Fibroblast of lung (primary cell): ENCODE results near the gene RAB1B. TPM values are rescaled to one million over a fixed set of nuclear protein-coding genes. Genes with fewer than 3 reads are reported as not detected.

Experiments
- DNase-seq, 2 donors: peaks; one replicate each; pipeline versions ENCODE4 v3.0.0 to v3.0.0-alpha.2; 2010; ENCODE audit warnings: low read depth in 2 of 2
- H2AFZ ChIP-seq: 2 replicates; pipeline ENCODE4 v1.5.1; 2012; ENCODE audit warnings: low read length, control low read depth, inconsistent platforms
- H3K27ac ChIP-seq: 2 replicates; pipeline ENCODE4 v1.5.1; 2011; ENCODE audit warnings: low read length, control low read depth; ENCODE audit not compliant: insufficient read depth
- H3K27me3 ChIP-seq: 2 replicates; pipeline ENCODE4 v1.5.1; 2011; ENCODE audit warnings: mild to moderate bottlenecking, low read length; ENCODE audit not compliant: control insufficient read depth, insufficient read depth
- H3K36me3 ChIP-seq: 2 replicates; pipeline ENCODE4 v1.5.1; 2011; ENCODE audit warnings: low read length; ENCODE audit not compliant: control insufficient read depth, insufficient read depth
- H3K4me1 ChIP-seq: 2 replicates; pipeline ENCODE4 v1.5.1; 2011; ENCODE audit warnings: low read length; ENCODE audit not compliant: control insufficient read depth, insufficient read depth; ENCODE audit errors: extremely low read depth
- H3K4me2 ChIP-seq: 2 replicates; pipeline ENCODE4 v1.5.1; 2011; ENCODE audit warnings: low read length, control low read depth; ENCODE audit not compliant: insufficient read depth; ENCODE audit errors: extremely low read depth
- H3K4me3 ChIP-seq, 4 experiments: fragments of 200-600 bp in 1 of 4; sonication (generic) in 1 of 4; replicated peaks in 1 of 4; 2 replicates each; pipeline ENCODE4 v1.5.1; 2011 to 2016; ENCODE audit warnings: low read length in 4 of 4, low read depth in 3 of 4, mild to moderate bottlenecking in 3 of 4, control low read depth in 2 of 4, inconsistent platforms in 1 of 4, mixed read lengths in 1 of 4; ENCODE audit not compliant: insufficient read depth in 1 of 4; ENCODE audit errors: control extremely low read depth in 1 of 4
- H3K79me2 ChIP-seq: 2 replicates; pipeline ENCODE4 v1.5.1; 2012; ENCODE audit warnings: mild to moderate bottlenecking, low read length, inconsistent platforms; ENCODE audit not compliant: control insufficient read depth, insufficient read depth
- H3K9ac ChIP-seq: 2 replicates; pipeline ENCODE4 v1.5.1; 2011; ENCODE audit warnings: mild to moderate bottlenecking, low read length, control low read depth; ENCODE audit not compliant: insufficient read depth
- H3K9me3 ChIP-seq: 2 replicates; pipeline ENCODE4 v1.5.1; 2012; ENCODE audit warnings: low read depth, low read length; ENCODE audit not compliant: control insufficient read depth, insufficient read depth
- H4K20me1 ChIP-seq: 2 replicates; pipeline ENCODE4 v1.5.1; 2011; ENCODE audit warnings: low read length; ENCODE audit not compliant: control insufficient read depth, insufficient read depth; ENCODE audit errors: extremely low read depth
- CTCF ChIP-seq, 2 donors: IDR thresholded peaks in 1 of 2; conservative IDR thresholded peaks in 1 of 2; 1 replicate in 1 of 2; 2 replicates in 1 of 2; pipeline ENCODE4 v1.5.1; 2011 to 2012; ENCODE audit warnings: low read length in 2 of 2, control low read depth in 1 of 2, inconsistent platforms in 1 of 2, low read depth in 1 of 2, mild to moderate bottlenecking in 1 of 2
- EZH2 ChIP-seq: IDR thresholded peaks from 2 replicates; pipeline ENCODE4 v1.5.1; 2012; ENCODE audit warnings: low read length, control low read depth, mild to moderate bottlenecking; ENCODE audit errors: missing control alignments
- polyA plus RNA-seq, 2 donors: library from polyadenylated mRNA; depleted of rRNA in 1 of 2; stranded (reverse) in 1 of 2; unstranded in 1 of 2; fragments of >200 nt; gene quantifications; 2 replicates each; pipeline ENCODE4 v1.2.1, GENCODE V29; 2011 to 2012; ENCODE audit warnings: missing spikeins in 1 of 2
- total RNA-seq: library from RNA; depleted of rRNA; stranded (reverse); fragments of >200 nt; gene quantifications from 2 replicates; pipeline ENCODE4 v1.2.1, GENCODE V29; 2014

Gene RAB1B
- total and polyA plus RNA-seq, 2 donors (not counting 1 experiment from before 2014, with no cell fraction given): 63.6 to 140 TPM

DNA sequence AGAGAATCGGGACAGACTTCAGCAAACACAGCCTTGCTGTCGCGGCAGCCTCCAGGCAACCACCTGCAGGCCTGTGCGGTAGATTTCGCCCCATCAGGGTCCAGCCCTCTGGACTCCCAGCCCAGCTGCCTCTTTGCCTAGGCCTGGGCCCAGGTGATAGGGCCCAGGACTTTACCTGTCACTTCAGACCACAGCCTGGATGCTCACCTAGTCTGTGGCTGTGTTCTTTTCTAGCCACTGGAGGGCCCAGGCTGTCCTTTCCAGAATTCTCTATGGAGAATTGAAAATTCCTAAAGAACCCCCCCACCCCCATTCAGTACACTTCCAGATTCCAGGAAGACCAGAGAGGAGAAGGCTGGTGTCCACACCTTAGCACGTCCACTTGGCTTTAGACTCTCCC lies 30.6 kb upstream of the RAB1B start:
- Histone ChIP-seq H3K9me3 (no peaks in the 10 kb centered on the region), H3K27ac (no peak overlapping the region), H3K27me3 (no peaks in the 10 kb centered on the region), H3K4me1 (no peaks in the 10 kb centered on the region), H3K36me3 (peaks cover 4% of the 10 kb centered on the region), H3K4me2 (no peak overlapping the region), H2AFZ (no peak overlapping the region), H3K79me2 (no peaks in the 10 kb centered on the region), H3K4me3 (no peak overlapping the region), H4K20me1 (no peaks in the 10 kb centered on the region), H3K9ac (no peak overlapping the region)
- TF ChIP-seq EZH2: no peak
- TF ChIP-seq CTCF (conservative IDR thresholded peaks at IDR 0.05 in 1 of 2, IDR thresholded peaks at IDR 0.05 in 1 of 2; ENCODE audit: low read depth in 1 of 2, low read length in 2 of 2): no peak
- DNase-seq: no peak

- Histone ChIP-seq H3K4me3 (no peak overlapping the region), H3K4me1 (no peaks in the 10 kb centered on the region), H3K4me2 (no peak overlapping the region), H3K36me3 (peaks cover 5% of the 10 kb centered on the region), H4K20me1 (no peaks in the 10 kb centered on the region), H3K9me3 (no peaks in the 10 kb centered on the region), H3K27ac (no peak overlapping the region), H2AFZ (no peak overlapping the region), H3K79me2 (no peaks in the 10 kb centered on the region), H3K27me3 (no peaks in the 10 kb centered on the region), H3K9ac (no peak overlapping the region)
- no peak for DNase-seq
- TF ChIP-seq CTCF (conservative IDR thresholded peaks at IDR 0.05 in 1 of 2, IDR thresholded peaks at IDR 0.05 in 1 of 2; ENCODE audit: low read depth in 1 of 2, low read length in 2 of 2): no peak
- TF ChIP-seq EZH2: no peak
Measured at GRCh38 chr11:66238786-66239413, 29.5 kb upstream of the RAB1B start.

GRCh38 chr11:66239511-66239910 lies 28.9 kb upstream of the RAB1B start:
- TF ChIP-seq CTCF (conservative IDR thresholded peaks at IDR 0.05 in 1 of 2, IDR thresholded peaks at IDR 0.05 in 1 of 2; ENCODE audit: low read depth in 1 of 2, low read length in 2 of 2) (no peak), EZH2 (no peak)
- no peaks in the 10 kb centered on the region for H3K4me1 ChIP-seq
- no peaks in the 10 kb centered on the region for H3K9me3 ChIP-seq
- no peaks in the 10 kb centered on the region for H3K27me3 ChIP-seq
- H3K27ac ChIP-seq: no peak overlapping the region
- no peaks in the 10 kb centered on the region for H4K20me1 ChIP-seq
- no peak overlapping the region for H3K4me3 ChIP-seq
- H3K36me3 ChIP-seq: peaks cover 5% of the 10 kb centered on the region
- no peak overlapping the region for H2AFZ ChIP-seq
- no peak overlapping the region for H3K9ac ChIP-seq
- H3K79me2 ChIP-seq: no peaks in the 10 kb centered on the region
- no peak for DNase-seq
- H3K4me2 ChIP-seq: no peak overlapping the region
